SKM-1 (cell line): Measurements from ENCODE around the gene CAPN9.

Experiments used
- DNase-seq: peaks from one replicate; lab custom pipeline; 2025; ENCODE audit not compliant: unreplicated experiment; lab: John Stamatoyannopoulos, UW

Gene CAPN9

GRCh38 chr1:230848235-230848634 is 101.0 kb downstream of the CAPN9 start:
- DNase-seq: no peak

GRCh38 chr1:230849451-230850224 is 102.5 kb downstream of the CAPN9 start:
- DNase-seq: no peak

DNA sequence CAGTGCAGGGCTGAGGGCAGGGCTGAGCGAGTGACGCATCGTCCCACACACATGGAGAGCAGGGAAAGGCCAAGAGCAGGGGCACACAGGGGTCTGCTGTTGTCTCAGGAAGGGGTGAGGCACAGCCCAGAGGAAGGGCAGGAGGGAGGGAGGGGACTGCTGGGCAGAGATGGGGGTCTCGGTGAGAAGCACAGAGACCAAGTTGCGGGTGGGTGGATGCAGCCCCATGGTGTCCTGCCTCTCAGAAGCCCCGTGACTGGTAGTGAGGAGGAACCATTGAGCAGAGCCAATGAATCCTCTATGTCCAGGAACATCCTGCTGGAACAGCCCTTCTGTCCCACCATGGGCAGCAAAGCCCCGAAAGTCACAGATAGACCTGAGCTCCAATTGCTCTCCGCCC is 103.4 kb downstream of the CAPN9 start:
- DNase-seq: no peak

GRCh38 chr1:230851291-230851691 is 104.1 kb downstream of the CAPN9 start:
- DNase-seq: no peak
